Activated CD4-positive, CD25-positive, alpha-beta regulatory T cell treated with anti-CD3 and anti-CD28 coated beads, Interleukin-2, amount 50 U/mL, for 24 hours (primary cell): ENCODE measurements around the gene LDLR.
"Not testable (repeated sequence)": the region's sequence is repeated elsewhere in the genome, so short reads cannot be mapped to it uniquely, and the experiment has no call there.

Experiments used
- ATAC-seq, 2 donors: fragments of 150-1000 bp; cut with Tn5 transposase; one replicate each; pipeline ENCODE4 v1.10.0; 2021; ENCODE audit warnings: mild to moderate bottlenecking in 1 of 2, moderate library complexity in 1 of 2

LDLR gene

GRCh38 chr19:11106477-11106876, 17.2 kb downstream of the LDLR start:
- no peak for ATAC-seq

GRCh38 chr19:11108746-11109145, 19.5 kb downstream of the LDLR start:
- ATAC-seq, result no peak

DNA sequence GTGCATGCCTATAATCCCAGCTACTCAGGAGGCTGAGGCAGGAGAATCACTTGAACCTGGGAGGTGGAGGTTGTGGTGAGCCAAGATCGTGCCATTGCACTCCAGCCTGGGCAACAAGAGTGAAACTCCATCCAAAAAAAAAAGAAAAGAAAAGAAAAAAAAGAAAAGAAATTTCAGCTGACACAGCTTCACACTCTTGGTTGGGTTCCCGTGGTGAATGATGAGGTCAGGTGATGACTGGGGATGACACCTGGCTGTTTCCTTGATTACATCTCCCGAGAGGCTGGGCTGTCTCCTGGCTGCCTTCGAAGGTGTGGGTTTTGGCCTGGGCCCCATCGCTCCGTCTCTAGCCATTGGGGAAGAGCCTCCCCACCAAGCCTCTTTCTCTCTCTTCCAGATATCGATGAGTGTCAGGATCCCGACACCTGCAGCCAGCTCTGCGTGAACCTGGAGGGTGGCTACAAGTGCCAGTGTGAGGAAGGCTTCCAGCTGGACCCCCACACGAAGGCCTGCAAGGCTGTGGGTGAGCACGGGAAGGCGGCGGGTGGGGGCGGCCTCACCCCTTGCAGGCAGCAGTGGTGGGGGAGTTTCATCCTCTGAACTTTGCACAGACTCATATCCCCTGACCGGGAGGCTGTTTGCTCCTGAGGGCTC, 22.0 kb downstream of the LDLR start:
- ATAC-seq, result no peak

DNA sequence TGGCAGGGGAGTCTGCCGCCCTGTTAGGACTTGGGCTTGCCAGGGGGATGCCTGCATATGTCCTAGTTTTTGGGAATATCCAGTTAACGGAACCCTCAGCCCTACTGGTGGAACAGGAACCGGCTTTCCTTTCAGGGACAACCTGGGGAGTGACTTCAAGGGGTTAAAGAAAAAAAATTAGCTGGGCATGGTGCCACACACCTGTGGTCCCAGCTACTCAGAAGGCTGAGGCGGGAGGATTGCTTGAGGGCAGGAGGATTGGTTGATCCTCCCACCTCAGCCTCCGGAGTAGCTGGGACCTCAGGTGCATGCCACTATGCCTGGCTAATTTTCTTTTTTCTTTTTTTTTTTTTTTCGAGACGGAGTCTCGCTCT, 22.5 kb downstream of the LDLR start:
- ATAC-seq, result no peak

- no peak for ATAC-seq
These were observed 24.0 kb downstream of the LDLR start for GRCh38 chr19:11113140-11113708.

DNA sequence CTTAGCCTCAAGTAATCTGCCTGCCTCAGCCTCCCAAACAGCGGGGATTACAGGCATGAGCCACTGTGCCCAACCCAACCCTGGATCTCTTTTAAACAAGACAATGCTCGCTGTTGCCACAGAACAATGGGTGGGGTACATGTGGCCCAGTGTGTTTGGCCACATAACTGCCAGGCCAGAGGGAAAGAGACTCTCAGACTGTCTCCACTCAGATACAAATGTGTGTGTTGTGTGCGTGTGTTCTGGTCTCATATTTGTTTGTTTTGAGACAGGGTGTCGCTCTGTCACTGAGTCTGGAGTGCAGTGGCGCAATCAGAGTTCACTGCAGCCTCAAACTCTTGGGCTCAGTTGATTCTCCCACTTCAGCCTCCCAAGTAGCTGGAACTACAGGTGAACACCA, 25.8 kb downstream of the LDLR start:
- no peak for ATAC-seq

DNA sequence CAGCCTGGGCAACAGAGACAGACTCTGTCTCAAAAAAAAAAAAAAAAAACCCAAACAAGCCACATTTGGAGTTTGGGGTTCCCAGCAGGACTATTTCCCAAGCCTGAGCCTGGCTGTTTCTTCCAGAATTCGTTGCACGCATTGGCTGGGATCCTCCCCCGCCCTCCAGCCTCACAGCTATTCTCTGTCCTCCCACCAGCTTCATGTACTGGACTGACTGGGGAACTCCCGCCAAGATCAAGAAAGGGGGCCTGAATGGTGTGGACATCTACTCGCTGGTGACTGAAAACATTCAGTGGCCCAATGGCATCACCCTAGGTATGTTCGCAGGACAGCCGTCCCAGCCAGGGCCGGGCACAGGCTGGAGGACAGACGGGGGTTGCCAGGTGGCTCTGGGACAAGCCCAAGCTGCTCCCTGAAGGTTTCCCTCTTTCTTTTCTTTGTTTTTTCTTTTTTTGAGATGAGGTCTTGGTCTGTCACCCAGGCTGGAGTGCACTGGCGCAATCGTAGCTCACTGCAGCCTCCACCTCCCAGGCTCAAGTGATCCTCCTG, 26.7 kb downstream of the LDLR start:
- ATAC-seq, result no peak

DNA sequence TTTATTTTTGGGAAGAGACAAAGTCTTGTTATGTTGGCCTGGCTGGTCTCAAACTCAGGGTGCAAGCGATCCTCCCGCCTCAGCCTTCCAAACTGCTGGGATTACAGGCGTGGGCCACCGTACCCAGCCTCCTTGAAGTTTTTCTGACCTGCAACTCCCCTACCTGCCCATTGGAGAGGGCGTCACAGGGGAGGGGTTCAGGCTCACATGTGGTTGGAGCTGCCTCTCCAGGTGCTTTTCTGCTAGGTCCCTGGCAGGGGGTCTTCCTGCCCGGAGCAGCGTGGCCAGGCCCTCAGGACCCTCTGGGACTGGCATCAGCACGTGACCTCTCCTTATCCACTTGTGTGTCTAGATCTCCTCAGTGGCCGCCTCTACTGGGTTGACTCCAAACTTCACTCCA, 27.2 kb downstream of the LDLR start:
- no peak for ATAC-seq

GRCh38 chr19:11121963-11122362, 32.7 kb downstream of the LDLR start:
- ATAC-seq, result not testable (repeated sequence)

- no peak for ATAC-seq
These were observed 33.9 kb downstream of the LDLR start for GRCh38 chr19:11123114-11123513.

DNA sequence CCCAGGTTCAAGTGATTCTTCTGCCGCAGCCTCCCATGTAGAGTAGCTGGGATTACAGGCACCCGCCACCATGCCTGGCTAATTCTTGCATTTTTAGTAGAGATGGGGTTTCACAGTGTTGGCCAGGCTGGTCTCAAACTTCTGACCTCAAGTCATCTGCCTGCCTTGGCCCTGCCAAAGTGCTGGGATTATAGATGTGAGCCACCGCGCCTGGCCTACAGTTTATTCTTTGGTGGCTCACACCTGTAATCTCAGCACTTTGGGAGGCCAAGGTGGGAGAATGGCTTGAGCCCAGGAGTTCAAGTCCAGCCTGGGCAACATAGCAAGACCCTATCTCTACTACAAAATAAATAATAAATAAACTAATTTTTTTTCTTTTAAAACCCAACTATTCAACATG, 34.9 kb downstream of the LDLR start:
- not testable (repeated sequence) for ATAC-seq

DNA sequence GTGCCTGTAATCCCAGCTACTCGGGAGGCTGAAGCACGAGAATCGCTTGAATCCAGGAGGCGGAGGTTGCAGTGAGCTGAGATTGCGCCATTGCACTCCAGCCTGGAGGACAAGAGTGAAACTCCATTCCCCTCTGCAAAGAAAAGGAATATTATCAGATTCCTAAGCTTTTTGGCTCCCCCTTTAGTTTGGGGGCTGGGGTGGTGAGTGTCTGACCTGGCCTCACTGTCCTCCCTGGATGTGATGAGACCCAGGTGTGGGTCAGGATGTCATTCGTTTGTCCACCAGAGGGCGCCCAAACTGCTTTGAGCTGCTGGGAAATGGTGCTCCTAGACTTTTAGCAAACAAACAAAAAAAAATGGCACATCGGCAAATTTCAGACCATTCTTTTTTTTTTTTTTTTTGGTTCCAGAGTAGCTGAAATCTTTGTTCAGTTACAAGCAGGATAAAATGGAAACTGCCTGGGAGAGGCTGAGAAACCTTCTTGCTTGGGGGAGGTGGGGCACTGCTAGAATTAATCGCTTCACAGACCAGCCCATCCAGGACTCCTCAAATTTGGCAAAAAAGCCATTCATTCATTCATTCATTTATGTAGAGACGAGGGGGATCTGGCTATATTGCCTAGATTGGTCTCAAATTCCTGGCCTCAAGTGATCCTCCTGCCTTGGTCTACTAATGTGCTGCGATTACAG, 36.9 kb downstream of the LDLR start:
- ATAC-seq, result peak; percentile 61 to 65

DNA sequence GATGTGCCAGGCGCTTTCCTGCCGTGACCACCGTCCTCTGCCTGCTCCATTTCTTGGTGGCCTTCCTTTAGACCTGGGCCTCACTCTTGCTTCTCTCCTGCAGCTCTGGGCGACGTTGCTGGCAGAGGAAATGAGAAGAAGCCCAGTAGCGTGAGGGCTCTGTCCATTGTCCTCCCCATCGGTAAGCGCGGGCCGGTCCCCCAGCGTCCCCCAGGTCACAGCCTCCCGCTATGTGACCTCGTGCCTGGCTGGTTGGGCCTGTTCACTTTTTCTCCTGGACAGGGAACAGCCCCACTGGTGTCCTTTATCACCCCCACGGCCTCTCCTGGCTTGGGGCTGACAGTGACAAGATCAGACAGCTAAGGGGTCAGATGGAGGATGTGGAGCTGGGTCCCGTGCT, 38.6 kb downstream of the LDLR start:
- ATAC-seq, result no peak

DNA sequence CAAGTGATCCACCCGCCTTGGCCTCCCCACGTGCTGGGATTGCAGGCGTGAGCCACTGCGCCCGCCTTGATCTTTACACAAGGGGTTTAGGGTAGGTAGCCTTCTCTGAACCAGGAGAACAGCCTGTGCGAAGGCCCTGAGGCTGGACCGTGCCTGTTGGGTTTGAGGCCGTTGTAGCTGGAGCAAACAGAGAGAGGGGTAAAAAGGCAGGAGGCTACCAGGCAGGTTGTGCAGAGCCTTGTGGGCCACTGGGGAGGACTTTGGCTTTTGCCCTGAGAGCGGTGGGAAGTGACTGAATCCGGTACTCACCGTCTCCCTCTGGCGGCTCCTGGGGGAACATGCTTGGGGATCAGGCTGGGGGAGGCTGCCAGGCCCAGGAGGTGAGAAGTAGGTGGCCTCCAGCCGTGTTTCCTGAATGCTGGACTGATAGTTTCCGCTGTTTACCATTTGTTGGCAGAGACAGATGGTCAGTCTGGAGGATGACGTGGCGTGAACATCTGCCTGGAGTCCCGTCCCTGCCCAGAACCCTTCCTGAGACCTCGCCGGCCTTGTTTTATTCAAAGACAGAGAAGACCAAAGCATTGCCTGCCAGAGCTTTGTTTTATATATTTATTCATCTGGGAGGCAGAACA, 41.7 kb downstream of the LDLR start:
- ATAC-seq, result peak; percentile 78 to 84

DNA sequence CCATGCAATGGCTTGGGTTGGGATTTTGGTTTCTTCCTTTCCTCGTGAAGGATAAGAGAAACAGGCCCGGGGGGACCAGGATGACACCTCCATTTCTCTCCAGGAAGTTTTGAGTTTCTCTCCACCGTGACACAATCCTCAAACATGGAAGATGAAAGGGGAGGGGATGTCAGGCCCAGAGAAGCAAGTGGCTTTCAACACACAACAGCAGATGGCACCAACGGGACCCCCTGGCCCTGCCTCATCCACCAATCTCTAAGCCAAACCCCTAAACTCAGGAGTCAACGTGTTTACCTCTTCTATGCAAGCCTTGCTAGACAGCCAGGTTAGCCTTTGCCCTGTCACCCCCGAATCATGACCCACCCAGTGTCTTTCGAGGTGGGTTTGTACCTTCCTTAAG, 42.2 kb downstream of the LDLR start:
- no peak for ATAC-seq

DNA sequence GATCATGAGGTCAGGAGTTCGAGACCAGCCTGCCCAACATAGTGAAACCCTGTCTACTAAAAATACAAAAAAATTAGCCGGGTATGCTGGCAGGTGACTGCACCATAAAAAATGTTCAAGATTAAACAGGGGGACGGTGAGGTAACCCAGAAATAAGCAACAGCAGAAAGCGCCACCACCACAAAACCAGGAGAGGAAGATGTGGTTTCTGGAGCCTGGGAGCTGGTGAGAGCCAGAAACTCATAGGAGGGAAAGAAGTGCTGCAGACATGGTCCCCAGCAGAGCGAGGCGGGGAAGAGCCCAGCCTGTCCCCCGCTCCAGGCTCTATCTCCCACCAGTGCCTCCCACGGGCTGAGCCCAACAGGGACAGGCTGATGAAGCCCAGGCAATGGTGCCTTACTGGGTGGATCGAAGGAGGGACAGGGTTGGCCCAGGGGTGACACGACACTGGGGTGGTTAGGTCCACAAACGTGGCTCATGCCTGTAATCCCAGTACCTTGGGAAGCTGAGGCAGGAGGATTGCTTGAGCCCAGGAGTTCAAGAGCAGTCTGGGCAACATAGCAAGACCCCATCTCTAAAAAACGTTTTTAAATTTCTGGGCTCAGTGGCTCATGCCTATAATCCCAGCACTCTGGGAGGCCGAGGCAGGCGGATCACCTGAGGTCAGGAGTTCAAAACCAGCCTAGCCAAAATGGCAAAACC, 47.3 kb downstream of the LDLR start:
- ATAC-seq, result no peak

DNA sequence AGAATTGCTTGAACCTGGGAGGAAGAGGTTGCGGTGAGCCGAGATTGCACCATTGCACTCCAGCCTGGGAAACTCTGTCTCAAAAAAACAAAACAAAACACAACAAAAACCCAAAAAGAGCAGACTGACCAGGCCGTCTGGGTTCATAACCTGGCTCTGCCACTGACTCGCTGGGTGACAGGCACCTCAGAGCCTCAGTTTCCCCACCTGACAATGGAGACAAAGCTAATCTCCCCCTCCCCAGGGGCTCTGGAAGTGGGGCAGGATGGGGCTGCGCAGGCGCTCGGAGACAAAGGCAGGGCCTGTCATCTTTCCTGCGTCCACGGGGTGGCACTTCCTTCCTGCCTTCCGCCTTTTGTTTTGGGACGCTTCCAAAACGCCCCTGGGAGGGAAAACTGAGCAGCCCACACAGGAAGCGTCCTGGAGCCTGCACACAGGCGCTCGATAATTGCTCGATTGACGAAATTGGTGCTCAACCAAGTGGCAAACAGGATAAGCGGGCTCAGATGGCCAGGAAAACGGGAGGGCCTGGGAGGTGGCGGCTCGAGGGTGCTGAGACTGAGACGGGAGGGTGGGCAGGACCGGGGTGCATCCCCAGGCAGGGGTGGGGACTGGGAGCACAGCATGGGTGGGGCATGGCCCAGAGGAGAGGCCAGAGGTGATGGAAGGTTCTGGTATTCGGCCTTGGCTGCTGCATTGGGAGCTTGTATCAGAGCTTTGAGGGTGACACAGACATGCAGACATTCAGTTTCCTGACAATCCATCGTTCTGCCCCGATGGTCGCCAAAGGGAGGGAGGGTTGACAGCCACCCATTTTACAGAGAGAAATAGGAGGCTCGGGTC, 48.5 kb downstream of the LDLR start:
- ATAC-seq, result peak; percentile 71 to 82

DNA sequence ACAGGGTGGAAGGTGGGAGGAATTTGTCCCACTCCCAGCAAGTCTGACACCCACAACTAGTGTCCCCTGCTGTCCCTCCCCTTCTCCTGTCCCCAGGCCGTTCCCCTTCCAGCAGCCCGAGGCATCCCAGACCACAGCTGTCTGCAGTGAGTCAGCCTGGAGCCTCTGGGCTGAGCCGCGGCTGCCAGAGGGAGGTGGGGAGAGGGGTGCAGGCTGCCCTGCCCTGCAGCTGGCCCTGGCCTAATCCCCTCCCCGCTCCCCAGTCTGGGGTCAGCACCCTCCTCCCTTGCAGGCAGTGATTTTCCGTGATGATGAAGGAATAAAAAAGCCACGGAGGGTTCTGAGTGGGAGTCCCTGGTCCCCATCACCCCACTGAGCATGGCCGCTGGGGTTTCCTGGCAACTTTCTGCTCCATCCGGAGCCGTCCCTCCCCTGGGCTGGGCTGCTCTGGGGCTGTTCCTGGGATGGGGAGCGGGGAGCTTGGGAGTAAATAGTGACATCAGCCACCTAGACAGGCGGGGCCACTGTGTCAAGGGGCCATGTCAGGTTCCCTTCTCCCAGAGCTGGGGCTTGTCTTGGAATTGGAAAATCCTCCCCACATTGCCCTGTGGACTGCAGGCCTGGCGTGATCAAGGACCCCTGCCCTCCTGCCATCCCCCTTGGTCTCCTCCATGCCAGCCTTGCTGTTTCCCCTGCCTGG, 49.5 kb downstream of the LDLR start:
- no peak for ATAC-seq

- ATAC-seq, result not testable (repeated sequence)
These were observed 50.8 kb downstream of the LDLR start for GRCh38 chr19:11140023-11140538.

GRCh38 chr19:11140896-11141295, 51.6 kb downstream of the LDLR start:
- ATAC-seq, result no peak

DNA sequence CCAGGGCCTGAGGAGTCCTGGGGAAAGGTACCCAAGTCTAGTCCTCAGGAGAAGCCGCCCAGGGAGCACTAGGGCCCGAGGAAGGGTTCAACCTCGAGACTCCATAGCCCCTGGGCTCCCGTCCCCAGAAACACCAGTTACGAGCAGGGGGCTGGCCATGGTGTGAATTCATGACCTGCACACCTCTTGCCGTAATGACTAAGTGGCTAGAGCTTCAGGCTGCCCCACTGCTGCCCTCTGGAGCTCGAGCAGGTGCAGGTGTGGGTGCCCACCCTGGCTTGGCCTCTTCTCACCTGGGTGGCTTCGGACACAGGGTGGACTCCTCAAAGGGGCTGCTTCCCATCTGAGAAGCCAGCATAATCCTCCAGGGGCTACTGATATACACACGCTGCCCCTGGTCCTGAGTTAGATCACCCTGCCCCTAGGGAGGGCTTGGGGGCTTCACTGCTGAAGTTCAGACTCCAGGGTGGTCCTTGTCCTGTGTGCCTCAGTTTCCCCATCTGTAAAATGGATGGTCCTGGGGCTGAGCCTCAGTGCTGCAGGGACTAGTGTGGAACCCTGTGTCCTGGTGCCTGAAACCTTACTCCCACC, 52.8 kb downstream of the LDLR start:
- no peak for ATAC-seq
